GM18517 (cell line): ENCODE results near the gene PRSS38.

Experiments
- ATAC-seq: cut with Tn5 transposase; IDR thresholded peaks from one replicate; pipeline ENCODE4 v1.9.1; 2021; ENCODE audit warnings: mild to moderate bottlenecking, moderate library complexity; ENCODE audit not compliant: unreplicated experiment

Gene PRSS38

GRCh38 chr1:227778401-227778947, 37.0 kb upstream of the PRSS38 start:
- ATAC-seq: no peak

- no peak for ATAC-seq
Observed at GRCh38 chr1:227779021-227779441, 36.4 kb upstream of the PRSS38 start.

- no peak for ATAC-seq
Observed at GRCh38 chr1:227779685-227780084, 35.8 kb upstream of the PRSS38 start.

GRCh38 chr1:227780101-227781044, 35.1 kb upstream of the PRSS38 start:
- no peak for ATAC-seq

- no peak for ATAC-seq
Observed at GRCh38 chr1:227781314-227781930, 34.1 kb upstream of the PRSS38 start.

GRCh38 chr1:227782226-227782625, 33.2 kb upstream of the PRSS38 start:
- no peak for ATAC-seq

- no peak for ATAC-seq
Observed at GRCh38 chr1:227785094-227785804, 30.2 kb upstream of the PRSS38 start.

GRCh38 chr1:227785805-227786671, 29.4 kb upstream of the PRSS38 start:
- no peak for ATAC-seq

GRCh38 chr1:227786673-227787512, 28.6 kb upstream of the PRSS38 start:
- ATAC-seq: no peak

GRCh38 chr1:227787513-227788270, 27.8 kb upstream of the PRSS38 start:
- peak; percentile 91 for ATAC-seq

GRCh38 chr1:227788271-227789083, 27.0 kb upstream of the PRSS38 start:
- peak; percentile 43 for ATAC-seq

GRCh38 chr1:227789084-227790033, 26.1 kb upstream of the PRSS38 start:
- no peak for ATAC-seq

GRCh38 chr1:227790034-227790400, 25.5 kb upstream of the PRSS38 start:
- ATAC-seq: no peak

GRCh38 chr1:227790868-227791267, 24.6 kb upstream of the PRSS38 start:
- ATAC-seq: no peak

GRCh38 chr1:227791425-227792143, 23.9 kb upstream of the PRSS38 start:
- ATAC-seq: no peak
